Medulla oblongata (tissue), 1 donor: ENCODE measurements around the gene TAB2.
"Not testable (repeated sequence)": the region's sequence is repeated elsewhere in the genome, so short reads cannot be mapped to it uniquely, and the experiment has no call there.

Experiments used
- DNase-seq: peaks from one replicate; pipeline ENCODE4 v3.0.0-alpha.2; 2015; ENCODE audit errors: extremely low spot score

TAB2 gene

DNA sequence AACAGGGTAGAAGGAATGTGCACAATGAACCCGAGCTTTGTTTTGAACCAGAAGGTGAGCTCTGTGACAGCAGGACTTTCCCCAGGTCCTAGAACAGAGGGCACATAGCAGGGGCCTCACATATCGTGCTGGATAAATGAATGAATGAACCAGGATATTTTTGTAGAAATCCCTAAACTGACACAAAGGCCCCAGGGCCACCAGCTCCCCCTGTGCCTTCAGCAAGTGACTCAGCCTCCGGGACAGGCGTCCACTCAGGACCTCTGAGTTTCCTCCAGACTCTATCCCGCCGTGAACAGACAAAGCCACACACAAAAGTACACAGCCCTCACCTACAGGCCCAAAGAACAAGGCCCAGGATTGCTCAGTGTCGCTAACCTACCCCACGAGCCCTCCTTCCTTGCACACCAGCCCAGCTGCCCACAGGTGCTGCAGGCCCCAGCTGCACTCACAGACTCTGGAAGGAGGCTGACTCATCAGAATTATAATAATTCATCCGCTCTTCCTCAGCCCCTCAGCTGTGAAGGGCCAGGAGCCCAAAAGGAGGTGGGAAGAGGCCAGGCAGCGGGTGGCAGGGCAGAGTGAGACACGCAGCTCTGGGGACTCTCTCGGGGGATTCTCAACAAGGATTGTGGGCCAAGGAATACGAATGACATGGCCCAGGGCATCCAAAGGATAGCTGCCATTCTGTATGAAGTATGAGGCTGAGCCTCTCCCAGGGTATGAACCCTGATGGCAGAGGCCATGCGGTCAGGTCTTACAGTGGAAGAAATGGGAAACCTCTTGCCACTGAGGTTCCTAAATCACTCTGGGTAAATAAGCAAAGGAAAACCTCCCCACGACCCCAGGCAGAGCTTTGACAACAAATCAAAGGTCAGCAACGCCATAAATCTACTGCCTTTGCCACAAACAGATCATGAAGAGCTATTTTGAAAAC is 123.5 kb downstream of the TAB2 start:
- DNase-seq, result no peak

DNA sequence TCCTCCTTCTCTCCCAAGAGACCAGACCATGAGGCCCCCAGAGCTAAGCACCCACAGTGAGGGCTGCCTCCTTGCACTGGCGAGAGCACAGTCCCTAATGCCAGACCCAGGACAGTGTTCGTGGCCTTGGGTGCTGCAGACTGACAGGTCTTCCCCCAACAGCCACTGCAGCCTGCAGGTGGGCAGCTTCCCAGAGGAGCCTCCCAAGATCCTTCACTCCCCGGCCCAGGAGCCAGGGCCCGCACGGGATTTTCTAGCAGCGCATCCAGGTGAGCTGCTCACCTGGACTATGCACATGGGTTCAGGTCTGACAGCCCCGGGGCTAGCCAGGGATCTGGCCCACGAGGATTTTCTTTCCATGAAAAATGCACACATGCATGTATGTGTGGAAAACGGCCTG is 124.2 kb downstream of the TAB2 start:
- no peak for DNase-seq

DNA sequence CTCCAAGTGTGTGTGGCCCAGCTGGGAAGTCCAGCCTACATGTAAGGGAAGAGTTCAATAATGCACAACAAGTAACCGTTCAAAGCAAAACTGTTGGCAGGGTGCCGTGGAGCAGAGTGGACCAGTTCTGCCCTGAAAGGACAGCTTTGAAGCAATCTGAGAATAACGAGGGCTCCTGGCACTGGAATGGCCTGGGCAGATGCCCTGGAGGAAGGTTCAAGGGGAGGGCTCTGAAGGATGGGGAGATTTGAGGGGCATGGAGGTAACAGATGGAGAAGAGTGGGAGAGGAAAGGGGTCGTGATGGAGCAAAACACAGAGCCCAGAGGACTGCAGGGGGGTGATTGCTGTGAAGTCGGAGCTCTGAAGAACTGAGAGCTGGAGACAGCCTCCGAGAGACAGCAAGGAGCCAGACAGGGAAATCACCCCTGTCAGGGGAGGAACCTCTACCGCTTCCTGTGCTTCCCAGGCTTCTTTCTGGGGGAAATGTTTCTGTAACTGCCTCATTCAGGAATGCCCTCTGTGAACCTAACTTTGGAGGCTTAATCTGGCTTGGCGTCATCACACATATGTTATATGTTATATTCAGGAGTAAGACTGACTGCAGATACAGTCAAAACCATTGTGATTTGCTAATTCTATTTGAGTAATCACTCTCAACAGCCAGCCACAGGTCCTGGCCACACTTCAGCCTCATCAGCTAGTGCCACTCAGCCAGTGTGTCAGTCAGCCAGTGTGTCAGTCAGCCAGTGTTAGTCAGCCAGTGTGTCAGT is 126.1 kb downstream of the TAB2 start:
- DNase-seq, result peak; percentile 67

DNA sequence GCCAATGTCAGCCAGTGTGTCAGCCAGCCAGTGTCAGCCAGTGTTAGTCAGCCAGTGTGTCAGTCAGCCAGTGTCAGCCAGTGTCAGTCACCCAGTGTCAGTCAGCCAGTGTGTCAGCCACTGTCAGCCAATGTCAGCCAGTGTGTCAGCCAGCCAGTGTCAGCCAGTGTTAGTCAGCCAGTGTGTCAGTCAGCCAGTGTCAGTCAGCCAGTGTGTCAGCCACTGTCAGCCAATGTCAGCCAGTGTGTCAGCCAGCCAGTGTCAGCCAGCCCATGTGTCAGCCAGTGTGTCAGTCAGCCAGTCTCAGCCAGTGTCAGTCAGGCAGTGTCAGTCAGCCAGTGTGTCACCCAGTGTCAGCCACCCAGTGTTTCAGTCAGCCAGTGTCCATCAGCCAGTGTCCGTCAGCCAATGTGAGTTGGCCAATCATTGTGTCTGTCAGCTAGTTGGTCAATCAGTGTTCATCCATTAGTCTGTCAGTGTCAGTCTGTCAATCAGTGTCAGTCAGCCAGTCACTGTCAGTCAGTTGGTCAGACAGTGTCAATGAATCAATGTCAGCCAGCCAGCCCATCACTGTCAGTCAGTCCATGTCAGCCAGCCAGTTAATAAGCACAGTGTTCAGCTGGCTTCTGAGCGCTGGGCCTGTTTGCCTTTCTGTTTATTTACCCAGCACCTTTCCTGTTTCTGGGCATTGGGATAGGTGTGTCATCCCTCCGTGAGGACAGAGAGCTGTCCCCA is 127.0 kb downstream of the TAB2 start:
- DNase-seq, result not testable (repeated sequence)

DNA sequence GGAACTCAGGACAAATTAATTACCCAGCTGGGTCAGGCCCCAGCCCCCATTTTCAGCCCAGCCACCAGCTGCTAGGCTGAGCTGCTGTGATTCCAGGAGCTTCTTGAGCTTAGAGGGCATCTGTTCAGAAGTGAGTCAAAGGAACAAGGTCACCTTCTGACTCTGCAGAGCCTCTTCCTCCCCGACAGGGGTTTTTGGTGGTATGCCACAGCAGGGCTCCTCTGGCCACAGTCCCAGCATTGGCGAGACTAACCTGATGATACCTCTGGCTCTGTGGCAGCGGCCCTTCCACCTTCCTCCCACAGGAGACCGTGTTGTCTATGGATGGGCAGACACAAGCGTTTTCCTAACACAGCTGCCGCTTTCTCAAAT is 127.6 kb downstream of the TAB2 start:
- no peak for DNase-seq

DNA sequence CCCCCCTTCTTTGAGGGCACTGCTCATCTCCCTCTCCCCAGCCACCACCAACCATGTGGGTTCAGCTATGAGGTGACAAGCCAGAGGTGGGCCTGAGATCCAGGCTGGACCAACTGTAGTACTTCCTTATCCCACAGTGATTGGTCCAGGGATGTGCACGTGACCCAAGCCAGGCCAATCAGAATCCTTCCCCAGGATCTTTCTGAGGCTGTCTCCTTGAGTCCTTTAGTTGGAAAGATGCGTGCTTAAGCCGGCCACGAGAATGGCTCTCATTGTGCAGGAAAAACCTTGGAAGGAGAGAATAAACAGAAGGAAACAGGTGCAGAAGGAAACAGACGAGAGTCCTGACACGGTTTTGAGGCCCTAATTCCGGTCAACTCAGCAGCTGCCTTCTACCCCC is 128.1 kb downstream of the TAB2 start:
- no peak for DNase-seq

DNA sequence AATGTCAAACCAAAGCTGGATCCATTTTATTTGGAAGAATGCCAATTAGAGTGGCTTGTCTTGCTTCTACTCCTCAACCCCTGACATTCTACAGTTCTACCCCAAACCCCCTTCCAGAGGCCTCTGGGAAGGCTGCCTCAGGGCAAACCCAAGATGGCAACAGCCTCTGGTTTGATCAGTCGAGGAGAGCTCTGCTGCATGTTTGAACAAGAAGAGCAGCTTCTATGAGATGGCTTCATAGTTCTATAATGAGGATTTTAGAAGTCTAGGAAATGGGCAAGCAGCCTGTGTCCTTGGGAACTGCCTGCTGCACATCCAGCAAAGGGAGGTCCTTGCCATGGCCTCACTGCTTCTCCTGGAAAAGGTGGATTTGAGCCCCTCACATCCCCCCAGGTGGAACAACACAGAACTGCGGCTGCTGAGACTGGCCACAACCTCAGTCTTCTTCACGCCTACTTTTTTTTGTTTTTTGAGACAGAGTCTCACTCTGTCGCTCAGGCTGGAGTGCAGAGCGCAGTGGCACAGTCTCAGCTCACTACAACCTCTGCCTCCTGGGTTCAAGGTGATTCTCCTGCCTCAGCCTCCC is 129.4 kb downstream of the TAB2 start:
- no peak for DNase-seq

DNA sequence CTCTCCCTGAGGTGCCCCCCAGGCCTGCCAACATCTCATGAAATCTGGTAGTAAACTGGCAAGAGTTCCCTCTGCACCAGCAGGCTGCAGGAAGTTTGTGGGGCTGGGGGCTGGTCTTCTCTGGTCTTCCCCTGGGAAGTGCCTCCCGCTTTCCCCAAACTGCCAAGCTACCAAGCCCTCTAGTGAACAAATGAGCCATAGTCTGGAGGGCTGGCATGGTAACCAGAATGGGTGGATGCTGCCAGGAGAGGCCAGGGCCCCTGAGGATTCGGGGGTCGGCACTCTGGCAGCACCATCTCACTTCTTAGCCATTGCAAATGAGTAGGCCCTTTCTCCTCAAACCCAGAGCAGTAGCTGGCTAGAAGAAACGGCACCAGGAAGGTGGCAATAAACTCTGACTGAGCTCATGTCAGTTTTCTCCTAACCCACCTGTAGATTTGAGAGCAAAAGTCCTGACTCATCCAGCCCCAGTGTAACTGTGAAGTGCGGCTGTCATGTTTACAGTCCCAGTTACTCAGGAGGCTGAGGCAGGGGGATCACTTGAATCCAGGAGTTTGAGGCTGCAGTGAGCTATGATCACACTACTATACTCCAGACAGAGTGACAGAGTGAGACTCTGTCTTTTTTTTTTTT is 131.4 kb downstream of the TAB2 start:
- DNase-seq, result no peak

DNA sequence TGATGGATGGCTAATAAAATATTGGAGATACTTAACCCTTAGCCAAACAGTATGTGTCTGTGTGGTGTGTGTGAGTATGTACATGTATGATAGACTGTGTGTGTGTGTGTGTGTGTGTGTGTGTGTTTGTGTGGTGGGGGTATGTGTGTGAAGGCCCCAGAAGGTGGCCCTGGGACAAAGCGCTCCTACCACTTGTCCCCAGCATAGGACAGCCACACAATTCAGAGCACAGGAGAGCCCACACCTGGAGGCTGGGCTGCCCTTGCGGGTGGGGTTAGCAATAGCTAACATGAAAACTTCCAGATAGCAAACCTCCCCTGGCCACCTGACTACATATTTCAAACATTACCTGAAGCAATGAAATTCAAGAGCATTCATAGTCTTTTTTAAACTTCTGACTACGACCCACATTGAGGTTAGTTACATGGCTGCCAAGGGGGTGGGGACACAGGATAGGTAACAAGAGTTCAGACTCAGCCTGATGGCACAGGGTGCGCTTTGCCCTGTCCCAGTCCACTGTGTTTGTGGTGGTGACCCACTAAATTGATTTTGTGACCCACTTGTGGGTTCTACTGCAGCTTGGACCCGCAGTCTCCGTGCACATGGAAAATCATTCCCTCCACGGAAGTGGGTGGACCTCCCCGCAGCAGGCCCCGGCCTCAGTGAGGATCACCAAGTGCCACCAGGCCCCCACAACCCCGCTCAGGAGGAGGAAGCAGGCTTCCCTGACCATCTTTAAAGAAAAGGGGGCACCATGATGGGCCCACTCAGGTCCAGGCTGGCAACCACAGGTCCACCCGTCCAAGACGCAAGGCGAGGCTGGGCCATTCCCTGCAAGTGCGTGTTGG is 132.5 kb downstream of the TAB2 start:
- no peak for DNase-seq

DNA sequence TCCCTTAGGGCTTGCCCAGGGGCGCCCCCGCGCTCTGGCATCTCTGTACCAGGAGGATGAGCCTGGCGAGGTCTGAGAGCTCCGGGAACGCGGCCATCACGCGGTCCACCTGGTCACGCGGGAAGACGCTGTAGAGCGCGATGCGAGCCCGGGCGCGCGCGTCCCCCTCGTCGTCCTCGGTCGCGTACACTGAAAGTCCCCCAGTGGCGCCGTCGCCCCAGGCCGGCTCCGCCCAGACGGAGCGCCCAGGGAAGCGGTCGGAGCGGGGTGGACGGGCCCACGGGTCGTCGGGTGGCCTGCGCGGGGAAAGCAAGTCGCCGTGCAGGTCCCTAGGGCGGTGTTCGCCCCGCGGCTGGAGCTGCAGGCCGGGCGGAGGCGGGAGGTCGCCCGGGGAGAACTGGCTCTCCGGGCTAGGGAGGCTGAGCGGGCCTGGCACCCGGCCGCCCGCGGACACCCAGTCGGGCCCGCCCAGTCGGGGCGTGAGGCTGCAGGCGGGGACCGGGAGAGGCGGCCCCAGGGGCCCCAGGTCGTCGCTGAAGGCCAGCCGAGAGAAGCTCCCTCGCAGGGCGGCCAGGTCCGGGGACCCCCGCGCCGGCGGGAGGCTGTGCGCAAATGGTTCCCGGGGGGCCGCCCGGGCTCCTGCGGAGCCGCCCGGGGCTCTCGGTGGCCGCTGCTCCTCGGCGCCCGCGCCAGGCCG is 133.3 kb downstream of the TAB2 start:
- peak; percentile 46 for DNase-seq

DNA sequence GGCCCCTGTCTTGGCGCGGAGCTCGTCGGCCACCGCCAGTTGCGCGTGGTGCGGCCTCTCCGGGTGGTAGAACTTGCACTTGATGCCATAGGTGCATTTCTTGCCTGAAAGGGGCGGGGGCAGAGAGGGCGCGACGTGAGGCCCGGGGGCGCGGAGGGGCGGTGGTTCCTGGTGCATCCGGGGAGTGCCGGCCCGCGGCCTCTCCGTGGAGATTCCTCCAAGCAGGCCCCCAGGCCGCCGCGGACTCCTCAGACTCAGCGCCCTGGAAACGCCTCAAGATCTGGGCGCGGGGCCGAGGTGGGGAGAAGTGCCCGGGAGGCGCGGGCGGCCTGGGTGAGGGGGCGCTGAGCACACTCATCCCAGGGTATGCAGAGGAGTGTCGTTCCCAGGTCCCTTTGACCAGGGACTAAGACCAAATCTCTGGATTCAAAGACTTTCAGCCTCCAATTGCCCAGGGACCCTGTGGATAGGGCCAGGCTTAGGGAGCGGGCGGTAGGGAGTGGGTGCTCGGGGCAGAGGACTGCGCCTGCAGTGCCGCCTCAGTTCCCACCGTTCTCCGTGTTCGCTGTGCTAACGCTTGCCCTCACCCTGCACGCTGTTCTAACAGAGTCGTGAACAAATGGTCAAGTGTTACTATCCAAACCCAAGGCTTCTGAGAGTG is 134.0 kb downstream of the TAB2 start:
- DNase-seq, result peak; percentile 24

DNA sequence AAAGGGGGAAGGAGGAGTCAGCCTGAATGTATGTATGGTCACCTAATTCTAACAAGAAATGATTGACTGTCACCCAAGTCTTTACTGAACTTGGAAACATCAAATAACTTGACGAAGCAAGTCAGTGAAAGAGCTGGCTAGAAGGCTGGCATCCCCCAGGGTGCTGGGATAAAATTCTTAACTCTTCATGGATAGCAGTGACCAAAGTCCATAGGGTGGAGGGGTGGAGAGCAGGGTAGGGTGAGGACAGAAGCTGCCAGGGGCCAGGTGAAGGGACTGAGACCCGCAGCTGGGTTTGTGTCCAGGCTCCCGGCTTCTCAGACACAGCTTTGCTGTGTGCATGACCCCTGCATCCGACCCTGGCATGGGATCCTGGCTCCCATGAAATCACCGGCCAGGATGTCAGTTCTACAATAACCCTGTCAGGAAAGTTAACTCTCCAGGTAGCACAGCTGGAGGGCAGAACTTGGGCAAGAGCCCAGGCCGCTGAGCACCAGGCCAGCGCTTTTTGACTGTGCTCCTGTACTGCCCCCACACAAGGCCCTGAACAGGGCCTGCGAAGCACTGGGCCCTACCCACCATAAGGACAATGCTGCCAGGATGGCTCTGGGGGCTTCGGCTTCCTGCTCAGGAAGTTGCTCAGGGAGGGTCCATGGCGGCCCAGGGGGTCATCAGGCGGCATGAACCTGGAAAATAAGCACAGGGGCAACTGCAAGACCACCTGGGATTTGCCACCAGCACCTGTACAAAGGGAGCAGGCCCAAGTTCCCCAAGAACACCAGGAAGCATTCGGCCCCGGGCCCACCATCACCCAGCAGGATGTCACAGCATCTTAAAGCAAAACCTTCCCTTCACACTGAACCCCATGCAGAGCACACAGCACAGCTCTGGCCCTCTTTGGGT is 134.8 kb downstream of the TAB2 start:
- DNase-seq, result no peak

DNA sequence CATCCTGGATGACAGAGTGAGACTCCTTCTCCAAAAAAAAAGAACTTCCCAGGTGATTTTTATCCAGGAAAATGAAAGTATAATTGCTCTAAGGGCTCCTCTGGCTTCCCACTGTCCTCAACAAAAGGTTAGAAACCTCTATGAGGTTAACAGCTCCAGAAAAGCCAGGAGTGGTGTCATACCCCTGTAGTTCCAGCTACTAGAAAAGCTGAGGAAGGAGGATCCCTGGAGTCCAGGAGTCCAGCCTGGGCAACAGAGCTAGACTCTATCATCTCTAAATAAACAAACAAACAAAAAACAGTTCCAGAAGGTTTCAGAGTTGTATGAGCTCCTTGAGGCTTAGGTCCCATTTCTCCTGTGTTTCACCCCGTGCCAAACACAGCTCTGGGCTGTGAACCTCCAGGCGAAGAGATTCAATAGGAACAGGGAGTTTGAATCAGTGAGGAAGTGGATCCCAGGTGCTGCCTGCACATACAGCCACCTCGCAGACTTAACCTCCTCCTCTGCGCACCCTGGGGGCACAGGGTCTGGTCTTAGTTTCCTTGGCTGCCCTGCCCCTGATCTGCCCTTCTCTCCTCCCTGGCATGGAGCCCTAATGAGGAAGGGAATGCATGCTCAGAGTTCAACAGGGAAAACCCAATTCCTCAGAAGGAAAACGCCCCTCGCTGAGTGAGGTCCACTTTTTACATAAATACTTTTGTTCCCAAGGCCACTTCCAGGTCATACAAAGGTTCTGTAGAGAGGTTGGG is 136.3 kb downstream of the TAB2 start:
- DNase-seq, result no peak

DNA sequence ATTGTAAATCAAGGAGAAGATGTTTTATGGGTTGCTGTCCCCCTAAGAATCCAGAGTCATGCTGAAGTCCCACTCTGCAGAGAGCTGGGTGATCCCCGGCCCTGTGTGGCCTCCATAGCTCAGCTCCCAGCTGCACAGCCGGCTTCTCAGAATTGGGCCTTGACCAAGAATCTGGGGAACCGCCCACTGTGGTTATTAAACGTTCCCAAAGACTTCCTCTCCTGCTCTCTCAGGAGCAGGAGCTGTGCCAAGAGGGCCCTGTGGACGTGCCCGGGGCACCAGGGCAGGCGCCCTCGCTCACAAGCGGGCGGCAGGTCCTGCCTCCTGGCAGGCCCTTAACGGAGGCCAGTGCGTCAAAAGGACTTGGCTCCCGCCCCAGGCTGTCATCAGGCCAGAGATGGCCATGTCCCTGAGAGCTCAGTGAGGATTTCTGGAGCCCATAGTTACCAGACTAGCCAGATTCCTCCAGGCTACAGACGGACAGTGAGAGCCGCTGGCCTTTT is 136.9 kb downstream of the TAB2 start:
- peak; percentile 96 for DNase-seq

DNA sequence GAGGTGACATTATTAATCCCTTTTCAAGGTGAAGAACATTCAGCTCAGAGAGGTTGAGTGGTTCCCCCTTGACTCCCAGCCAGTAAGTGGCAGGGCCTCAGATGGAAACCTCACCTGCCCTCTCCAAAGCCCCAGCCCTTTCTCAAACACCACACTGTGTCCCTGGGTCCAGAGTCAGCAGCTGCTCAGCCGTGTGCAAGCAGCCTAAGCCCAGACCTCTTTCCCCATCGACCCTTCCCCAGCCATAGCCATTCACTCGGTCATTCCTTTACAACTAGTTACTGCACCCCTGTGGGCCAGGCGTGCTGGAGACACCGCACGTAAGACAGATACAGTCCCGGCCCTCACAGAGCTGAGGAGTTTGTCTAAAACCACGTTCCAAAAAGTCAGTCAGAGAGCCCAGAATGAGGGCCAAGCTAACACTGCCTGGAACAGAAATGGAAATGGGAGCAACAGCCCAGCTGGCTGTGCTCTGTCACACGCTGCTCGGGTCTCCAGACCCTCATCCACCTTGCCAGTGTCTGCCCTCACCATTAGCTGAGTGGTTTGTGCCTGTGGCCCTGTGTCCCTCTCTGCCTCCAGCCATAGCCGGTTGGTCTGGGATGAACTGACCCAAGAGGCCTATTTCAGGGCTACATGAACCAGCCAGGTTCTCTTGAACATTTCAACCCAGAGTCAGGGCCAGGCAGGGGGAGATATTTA is 137.7 kb downstream of the TAB2 start:
- no peak for DNase-seq

DNA sequence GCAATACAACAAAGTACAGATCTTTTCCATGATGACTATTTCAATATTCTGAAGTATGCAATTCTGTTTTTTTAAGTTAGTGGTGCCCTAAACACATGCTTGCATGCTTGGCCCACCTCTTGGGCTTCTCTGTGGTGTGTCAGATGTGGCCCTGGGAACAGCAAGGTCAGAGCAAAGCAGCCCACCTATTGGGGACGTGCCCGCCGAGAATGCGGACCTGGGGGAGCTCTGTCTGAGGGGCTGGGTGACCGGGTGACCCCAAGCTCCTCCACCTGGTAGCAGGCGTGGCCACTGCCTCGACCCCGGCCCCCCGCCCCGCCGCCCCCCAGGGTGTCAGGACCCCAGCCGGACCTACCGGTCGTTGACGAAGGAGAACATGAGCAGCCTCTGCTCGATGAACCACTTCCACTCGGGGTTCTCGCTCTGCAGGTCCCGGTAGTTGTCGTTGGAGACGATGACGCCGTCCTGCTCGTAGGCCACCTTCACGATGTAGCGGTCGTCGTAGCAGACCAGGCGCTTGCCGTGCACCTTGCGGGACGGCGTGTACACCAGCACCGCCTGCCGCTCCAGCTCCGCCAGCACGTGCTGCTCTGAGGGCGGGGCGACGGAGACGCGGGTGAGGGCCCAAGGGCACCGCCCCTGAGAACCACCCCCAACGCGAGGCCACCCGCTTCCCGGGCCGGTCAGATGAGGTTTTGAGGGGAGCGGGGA is 139.0 kb downstream of the TAB2 start:
- DNase-seq, result no peak
